ENCODE results near the gene PLXNA4.
A peak's percentile ranks its signal among the peaks of the same experiment; 100 is the strongest.

The PLXNA4 gene

GRCh38 chr7:132272763-132273371, 303.4 kb downstream of the PLXNA4 start:
- no peak for DNase-seq (ENCODE audit: low read depth, low spot score)

GRCh38 chr7:132270517-132270916, 305.8 kb downstream of the PLXNA4 start:
- DNase-seq (ENCODE audit: low read depth, low spot score): no peak

GRCh38 chr7:132269718-132270117, 306.6 kb downstream of the PLXNA4 start:
- no peak for DNase-seq (ENCODE audit: low read depth, low spot score)

DNA sequence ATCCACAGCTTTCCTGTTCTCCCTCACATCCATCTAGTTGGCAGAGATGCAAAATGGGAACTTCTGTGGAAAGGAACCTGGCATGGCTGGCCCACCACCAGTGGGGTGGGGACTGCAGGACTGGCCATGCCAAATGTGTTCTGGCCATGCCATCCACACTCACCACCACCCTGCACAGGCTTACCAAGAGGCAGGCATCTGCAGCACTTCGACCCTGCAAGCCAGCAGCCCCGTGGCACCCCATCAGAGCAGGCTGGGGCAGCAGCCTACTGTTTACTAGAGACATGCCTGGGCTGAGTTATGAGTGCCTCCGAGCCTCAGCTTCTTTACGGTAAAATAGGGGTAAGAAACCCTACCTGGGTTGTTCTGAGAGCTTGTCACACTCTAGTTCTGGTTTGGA, 313.1 kb downstream of the PLXNA4 start:
- no peak for DNase-seq (ENCODE audit: low read depth, low spot score)

DNA sequence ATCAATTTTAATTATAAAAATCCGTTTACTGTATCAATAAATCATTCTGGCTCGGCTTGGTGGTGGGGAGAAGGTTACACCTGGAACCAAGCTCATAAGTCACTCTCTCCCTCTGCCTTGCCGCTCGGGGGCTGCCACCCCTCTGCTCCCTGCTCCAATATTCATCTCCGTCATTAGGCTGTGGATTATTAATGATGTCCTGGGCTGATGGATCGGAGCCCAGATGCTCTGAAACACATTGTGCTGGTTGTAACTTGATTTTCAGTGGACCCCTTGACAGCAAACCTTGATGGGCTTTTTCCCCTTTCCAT, 314.2 kb downstream of the PLXNA4 start:
- no peak for DNase-seq (ENCODE audit: low read depth, low spot score)

- DNase-seq (ENCODE audit: low read depth, low spot score): no peak
Measured at GRCh38 chr7:132261327-132262159, 314.7 kb downstream of the PLXNA4 start.

DNA sequence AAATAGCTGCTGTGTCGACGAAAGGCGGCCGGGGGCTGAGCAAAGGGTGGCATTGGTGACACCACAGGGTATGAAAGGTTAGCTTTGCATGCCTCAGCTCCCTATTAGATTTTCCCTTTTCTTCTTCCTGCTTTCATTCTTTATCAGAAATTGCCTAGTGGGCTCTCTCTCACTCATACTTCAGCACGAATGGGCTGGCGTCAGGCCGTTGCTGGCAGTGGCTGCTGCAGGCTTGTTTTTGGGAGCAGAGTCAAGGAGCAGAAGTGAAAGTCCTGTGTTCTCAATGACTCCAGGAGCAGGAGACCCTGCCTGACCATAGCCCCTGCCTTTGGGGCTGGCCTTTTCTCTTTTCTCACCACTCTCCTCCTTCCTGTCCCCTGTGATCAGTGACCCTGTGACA, 318.0 kb downstream of the PLXNA4 start:
- no peak for DNase-seq (ENCODE audit: low read depth, low spot score)

- no peak for DNase-seq (ENCODE audit: low read depth, low spot score)
Measured at GRCh38 chr7:132257253-132257652, 319.0 kb downstream of the PLXNA4 start.

DNA sequence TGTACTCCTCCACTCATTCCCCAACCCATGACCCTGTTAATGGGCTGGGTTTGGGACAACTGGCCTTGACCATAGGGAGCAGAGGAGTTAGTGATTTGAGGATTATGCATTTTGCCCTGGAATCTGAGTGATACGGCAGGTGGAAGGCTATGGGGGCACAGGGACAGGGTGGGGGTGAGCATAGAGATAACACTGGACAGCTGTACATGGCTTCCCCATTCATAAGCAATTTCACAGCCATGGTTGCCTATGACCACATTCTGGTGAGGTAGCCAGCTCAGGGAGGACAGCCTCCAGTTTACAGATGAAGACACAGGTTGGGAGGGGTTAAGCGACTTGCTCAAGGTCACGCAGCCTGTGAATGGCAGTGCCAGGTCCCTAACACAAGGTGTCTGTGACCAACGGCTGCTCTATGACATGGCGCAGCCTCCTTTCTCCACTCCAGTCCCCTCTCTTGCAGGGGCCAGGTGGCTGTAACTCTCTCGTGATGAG, 319.5 kb downstream of the PLXNA4 start:
- DNase-seq (ENCODE audit: low read depth, low spot score): no peak

- DNase-seq (ENCODE audit: low read depth, low spot score): no peak
Measured at GRCh38 chr7:132255898-132256297, 320.4 kb downstream of the PLXNA4 start.

DNA sequence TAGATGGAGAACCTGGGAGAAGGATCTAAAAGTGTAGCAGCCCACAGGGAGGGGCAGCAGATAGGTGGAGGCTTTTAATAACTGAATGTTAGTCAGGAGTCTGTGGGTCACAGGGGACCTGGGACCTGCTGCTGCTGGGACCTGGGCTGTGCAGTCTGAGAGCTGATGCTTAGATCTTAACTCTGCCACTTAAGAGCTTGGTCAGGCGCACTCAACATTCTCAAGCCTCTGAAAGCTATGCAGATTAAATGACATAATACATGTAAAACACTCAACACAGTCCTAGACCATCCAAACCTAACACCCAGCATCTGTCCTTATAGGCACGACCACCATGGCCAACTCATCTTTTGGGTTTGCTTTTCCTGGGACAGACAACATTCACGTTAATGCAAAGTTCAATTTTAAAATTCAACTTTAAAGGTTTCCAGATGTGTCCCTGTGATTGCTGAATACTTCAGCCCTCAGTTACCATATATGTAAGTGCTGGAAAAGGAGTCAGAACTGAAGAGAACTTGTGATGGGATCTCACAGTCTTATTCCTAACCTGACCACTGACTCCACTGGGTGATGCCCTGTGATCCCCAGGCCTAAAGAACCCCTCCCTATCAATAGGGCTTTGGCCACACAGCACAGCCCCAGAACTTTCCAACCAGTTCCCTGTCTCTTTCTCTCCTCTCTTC, 321.0 kb downstream of the PLXNA4 start:
- DNase-seq (ENCODE audit: low read depth, low spot score): no peak

GRCh38 chr7:132254455-132254854, 321.8 kb downstream of the PLXNA4 start:
- no peak for DNase-seq (ENCODE audit: low read depth, low spot score)

DNA sequence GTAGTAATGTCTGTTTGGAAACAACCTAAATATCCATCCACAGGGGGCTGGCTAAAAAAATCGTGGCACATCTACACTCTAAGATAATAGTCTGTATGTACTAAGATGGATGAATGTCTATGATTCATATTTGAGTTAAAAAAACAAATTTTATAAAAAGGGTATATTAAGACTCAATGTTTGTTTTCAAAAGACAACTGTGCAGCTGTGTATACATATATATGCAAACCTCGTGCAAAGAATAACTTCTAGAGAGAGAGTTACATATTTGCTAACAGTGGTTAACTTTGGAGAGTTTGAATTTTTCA, 323.5 kb downstream of the PLXNA4 start:
- DNase-seq (ENCODE audit: low read depth, low spot score): no peak

DNA sequence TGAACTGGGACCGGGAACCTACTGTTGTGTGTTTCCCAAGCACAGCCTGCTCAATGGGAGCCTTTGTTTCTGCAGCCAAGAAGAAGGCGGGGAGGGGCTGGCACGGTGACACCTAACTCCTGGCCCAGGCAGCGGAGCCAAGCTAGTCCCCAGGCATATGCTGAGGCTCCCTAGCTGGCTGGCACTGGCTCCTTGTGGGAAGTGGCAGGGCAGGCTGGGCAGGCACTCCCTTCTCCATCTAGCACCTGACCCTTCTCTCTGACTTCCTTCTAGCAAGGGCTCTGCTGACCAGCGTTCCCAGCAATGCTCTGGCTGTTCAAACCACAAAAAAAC, 325.0 kb downstream of the PLXNA4 start:
- DNase-seq (ENCODE audit: low read depth, low spot score): peak; percentile 48

GRCh38 chr7:132250480-132251326, 325.6 kb downstream of the PLXNA4 start:
- DNase-seq (ENCODE audit: low read depth, low spot score): peak; percentile 21

GRCh38 chr7:132249256-132249971, 326.9 kb downstream of the PLXNA4 start:
- DNase-seq (ENCODE audit: low read depth, low spot score): peak; percentile 78

GRCh38 chr7:132248841-132249240, 327.4 kb downstream of the PLXNA4 start:
- DNase-seq (ENCODE audit: low read depth, low spot score): no peak

DNA sequence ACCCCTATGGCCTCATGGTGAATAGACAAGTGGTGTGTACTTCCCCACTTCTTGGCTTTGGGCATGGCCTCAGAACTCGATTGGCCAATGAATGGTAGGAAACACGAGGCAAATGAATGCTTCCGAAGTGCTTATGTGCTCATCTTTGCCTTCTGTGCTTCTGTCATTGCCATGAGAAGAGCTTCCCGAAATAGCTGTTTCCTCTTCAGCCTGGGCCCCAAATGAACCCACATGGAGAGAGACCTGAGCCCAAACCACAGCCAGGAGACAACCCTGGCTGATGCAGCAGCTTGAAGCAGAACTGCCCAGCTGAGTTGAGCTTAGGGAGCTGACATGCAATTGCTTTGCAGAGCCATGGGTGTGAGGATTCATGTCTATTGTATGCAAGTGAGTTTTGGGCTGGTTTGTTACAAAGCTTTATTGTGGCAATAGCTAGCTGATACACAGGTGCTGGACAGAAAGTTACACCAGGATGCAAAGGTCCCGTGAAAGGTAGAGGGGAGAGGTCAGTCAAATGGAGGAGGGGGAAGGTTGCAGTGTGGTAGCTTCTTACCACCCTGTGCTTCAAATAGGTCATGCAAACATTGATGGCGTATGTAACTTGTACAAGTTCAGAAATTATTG, 328.2 kb downstream of the PLXNA4 start:
- no peak for DNase-seq (ENCODE audit: low read depth, low spot score)

GRCh38 chr7:132246591-132246990, 329.7 kb downstream of the PLXNA4 start:
- DNase-seq (ENCODE audit: low read depth, low spot score): no peak

GRCh38 chr7:132245539-132245938, 330.7 kb downstream of the PLXNA4 start:
- no peak for DNase-seq (ENCODE audit: low read depth, low spot score)

DNA sequence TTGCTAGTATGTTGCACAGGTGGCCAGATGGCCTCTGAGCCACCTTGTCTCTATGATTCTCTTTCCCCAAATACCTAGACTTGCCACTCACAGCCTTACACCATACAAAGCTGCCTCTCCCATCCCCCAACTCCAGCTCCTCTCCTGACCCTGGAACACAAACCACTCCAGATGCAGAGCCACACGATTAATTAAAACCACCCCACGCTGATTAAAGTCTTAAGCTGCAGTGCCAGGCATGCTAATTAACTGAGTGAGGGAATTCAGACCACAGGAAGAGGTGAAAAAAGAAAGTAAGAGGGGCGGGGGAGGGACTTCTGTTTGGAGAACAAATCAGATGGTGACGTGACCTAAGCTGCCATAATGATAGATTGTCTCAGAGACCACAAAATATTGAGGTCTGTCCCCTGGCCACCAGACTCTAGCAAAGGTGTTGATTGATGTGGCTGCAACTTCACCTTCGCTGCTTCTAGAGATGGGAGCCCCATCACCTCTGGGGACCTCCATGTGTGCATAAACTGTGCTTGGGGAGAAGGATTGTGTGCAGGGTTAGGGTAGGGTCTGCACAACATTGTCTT, 331.3 kb downstream of the PLXNA4 start:
- DNase-seq (ENCODE audit: low read depth, low spot score): no peak
